H1 (cell line): Measurements from ENCODE around the gene CNTN5. TPM values are rescaled to one million over a fixed set of nuclear protein-coding genes. Genes with fewer than 3 reads are reported as not detected.

ENCODE experiments used
- CTCF ChIA-PET: fragments of 300-600 bp; sonication (Branson Sonifier 250); formaldehyde crosslinking; loops from one replicate; lab custom pipeline; 2021; ENCODE audit not compliant: partially characterized antibody; lab: Charles Lee
- POLR2A ChIA-PET: fragments of 300-600 bp; sonication (Branson Sonifier 250); formaldehyde crosslinking; loops from one replicate; lab custom pipeline; 2021; ENCODE audit warnings: inconsistent platforms; ENCODE audit not compliant: partially characterized antibody; lab: Charles Lee
- DNase-seq, 2 experiments: peaks; one replicate each; pipeline versions ENCODE4 v3.0.0 to v3.0.0-alpha.2; 2010 to 2022; ENCODE audit warnings: low spot score in 2 of 2, low read depth in 1 of 2, mixed read lengths in 1 of 2
- FAIRE-seq: peaks from 2 replicates; lab custom pipeline; 2011; peaks lifted over from hg19 to GRCh38; lab: Jason Lieb, UNC
- H2AFZ ChIP-seq: 2 replicates; pipeline ENCODE4 v1.8.1; 2012; ENCODE audit warnings: low read length, inconsistent platforms
- H2AK5ac ChIP-seq: 2 replicates; pipeline ENCODE4 v1.6.1; 2013; ENCODE audit warnings: low read depth, low read length
- H2BK120ac ChIP-seq: replicated peaks from 2 replicates; pipeline ENCODE3; 2013; ENCODE audit warnings: low read depth, low read length, inconsistent platforms
- H2BK12ac ChIP-seq: 2 replicates; pipeline ENCODE4 v1.6.1; 2013; ENCODE audit warnings: low read depth, low read length
- H2BK15ac ChIP-seq: 2 replicates; pipeline ENCODE4 v1.6.1; 2013; ENCODE audit warnings: low read length
- H2BK20ac ChIP-seq: 2 replicates; pipeline ENCODE4 v1.6.1; 2013; ENCODE audit warnings: low read length
- H2BK5ac ChIP-seq: 2 replicates; pipeline ENCODE4 v1.6.1; 2013; ENCODE audit warnings: low read depth, low read length
- H3K14ac ChIP-seq: 2 replicates; pipeline ENCODE4 v1.6.1; 2013; ENCODE audit warnings: inconsistent platforms; ENCODE audit not compliant: insufficient read length
- H3K18ac ChIP-seq: 2 replicates; pipeline ENCODE4 v1.6.1; 2013; ENCODE audit warnings: low read length; ENCODE audit errors: extremely low read depth
- H3K23ac ChIP-seq: 2 replicates; pipeline ENCODE4 v1.6.1; 2013; ENCODE audit warnings: inconsistent platforms; ENCODE audit not compliant: insufficient read length
- H3K23me2 ChIP-seq: 2 replicates; pipeline ENCODE4 v1.6.1; 2013; ENCODE audit warnings: low read depth, low read length
- H3K27ac ChIP-seq: 2 replicates; pipeline ENCODE4 v1.6.1; 2011; ENCODE audit warnings: low read depth, low read length, inconsistent platforms
- H3K27me3 ChIP-seq, 4 experiments: replicated peaks in 1 of 4; 1 replicate in 1 of 4; 2 replicates in 3 of 4; pipeline versions ENCODE4 v1.6.1 to v1.8.1; 2011 to 2013; ENCODE audit warnings: low read length in 3 of 4, mild to moderate bottlenecking in 3 of 4, inconsistent platforms in 2 of 4, mixed read lengths in 2 of 4, moderate library complexity in 1 of 4; ENCODE audit not compliant: control insufficient read depth in 3 of 4, insufficient read depth in 3 of 4; ENCODE audit errors: extremely low read depth in 1 of 4
- H3K36me3 ChIP-seq, 4 experiments: 2 replicates each; pipeline versions ENCODE4 v1.6.1 to v1.8.1; 2011 to 2013; ENCODE audit warnings: mild to moderate bottlenecking in 4 of 4, low read length in 3 of 4, moderate library complexity in 2 of 4, control low read depth in 1 of 4, inconsistent platforms in 1 of 4; ENCODE audit not compliant: insufficient read depth in 4 of 4, control insufficient read depth in 2 of 4
- H3K4ac ChIP-seq: replicated peaks from 2 replicates; pipeline ENCODE3; 2013; ENCODE audit warnings: low read length, low read depth, mixed read lengths, inconsistent platforms; ENCODE audit not compliant: insufficient read length
- H3K4me1 ChIP-seq, 4 experiments: replicated peaks in 1 of 4; 1 replicate in 1 of 4; 2 replicates in 3 of 4; pipeline versions ENCODE4 v1.6.1 to v1.8.1; 2011 to 2013; ENCODE audit warnings: low read length in 3 of 4, inconsistent platforms in 2 of 4, mixed read lengths in 1 of 4; ENCODE audit not compliant: insufficient read depth in 4 of 4, control insufficient read depth in 3 of 4
- H3K4me2 ChIP-seq, 2 experiments: 2 replicates each; pipeline versions ENCODE4 v1.6.1 to v1.8.1; 2011 to 2013; ENCODE audit warnings: low read depth in 2 of 2, low read length in 2 of 2, control low read depth in 1 of 2, inconsistent platforms in 1 of 2, mild to moderate bottlenecking in 1 of 2; ENCODE audit not compliant: insufficient read depth in 1 of 2
- H3K4me3 ChIP-seq, 4 experiments: fragments of 200-600, 300-600 bp in 1 of 4; sonication (generic), shearing (Covaris generic), sonication (Bioruptor Twin) in 1 of 4; 2 replicates each; pipeline versions ENCODE4 v1.5.1 to v1.8.1; 2011 to 2016; ENCODE audit warnings: low read length in 4 of 4, low read depth in 3 of 4, control low read depth in 2 of 4, inconsistent platforms in 2 of 4, mild to moderate bottlenecking in 2 of 4, mixed read lengths in 1 of 4, moderate library complexity in 1 of 4; ENCODE audit not compliant: insufficient read depth in 2 of 4; ENCODE audit errors: extremely low read depth in 1 of 4
- H3K56ac ChIP-seq: replicated peaks from 2 replicates; pipeline ENCODE3; 2013; ENCODE audit warnings: low read depth, mild to moderate bottlenecking, mixed read lengths, low read length, inconsistent platforms; ENCODE audit not compliant: insufficient read length
- H3K79me1 ChIP-seq: 2 replicates; pipeline ENCODE4 v1.6.1; 2013; ENCODE audit warnings: low read depth, low read length, control low read depth
- H3K79me2 ChIP-seq, 2 experiments: 2 replicates each; pipeline versions ENCODE4 v1.6.1 to v1.8.1; 2012 to 2013; ENCODE audit warnings: low read length in 2 of 2, mild to moderate bottlenecking in 2 of 2, inconsistent platforms in 1 of 2; ENCODE audit not compliant: insufficient read depth in 2 of 2, control insufficient read depth in 1 of 2
- H3K9ac ChIP-seq, 4 experiments: replicated peaks in 1 of 4; 1 replicate in 1 of 4; 2 replicates in 3 of 4; pipeline versions ENCODE4 v1.6.1 to v1.8.1; 2011 to 2013; ENCODE audit warnings: low read depth in 3 of 4, low read length in 3 of 4, control low read depth in 2 of 4, mild to moderate bottlenecking in 2 of 4, moderate library complexity in 2 of 4, inconsistent platforms in 1 of 4; ENCODE audit errors: extremely low read depth in 1 of 4
- H3K9me3 ChIP-seq, 2 experiments: 2 replicates each; pipeline versions ENCODE4 v1.6.1 to v1.8.1; 2012 to 2013; ENCODE audit warnings: mild to moderate bottlenecking in 2 of 2, moderate library complexity in 2 of 2, control low read depth in 1 of 2, inconsistent platforms in 1 of 2, low read depth in 1 of 2, low read length in 1 of 2, mixed read lengths in 1 of 2; ENCODE audit not compliant: insufficient read depth in 2 of 2
- H4K20me1 ChIP-seq, 2 experiments: replicated peaks in 1 of 2; 2 replicates each; pipeline versions ENCODE3 to v1.8.1; 2011 to 2013; ENCODE audit warnings: inconsistent platforms in 2 of 2, low read length in 2 of 2, mild to moderate bottlenecking in 1 of 2; ENCODE audit not compliant: insufficient read depth in 2 of 2, control insufficient read depth in 1 of 2
- H4K5ac ChIP-seq: 2 replicates; pipeline ENCODE4 v1.6.1; 2013; ENCODE audit warnings: low read length, low read depth, mixed read lengths, inconsistent platforms; ENCODE audit not compliant: insufficient read length
- H4K8ac ChIP-seq: 2 replicates; pipeline ENCODE4 v1.8.0; 2013; ENCODE audit warnings: mild to moderate bottlenecking, moderate library complexity, low read length, inconsistent platforms; ENCODE audit not compliant: insufficient read depth; ENCODE audit errors: extremely low read depth
- H4K91ac ChIP-seq: replicated peaks from 2 replicates; pipeline ENCODE3; 2013; ENCODE audit warnings: low read length, mixed read lengths, inconsistent platforms; ENCODE audit not compliant: insufficient read length
- CREB1 ChIP-seq: IDR thresholded peaks from 2 replicates; pipeline ENCODE4 v1.6.1; 2012; ENCODE audit warnings: inconsistent platforms
- CTBP2 ChIP-seq: IDR thresholded peaks from 2 replicates; pipeline ENCODE4 v1.7.0; 2011; ENCODE audit warnings: borderline replicate concordance, mild to moderate bottlenecking, moderate library complexity, mixed read lengths, low read length; ENCODE audit not compliant: insufficient read depth, insufficient read length
- E2F6 ChIP-seq: IDR thresholded peaks from 2 replicates; pipeline ENCODE4 v1.6.1; 2012; ENCODE audit warnings: inconsistent platforms
- FOSL1 ChIP-seq: IDR thresholded peaks from 2 replicates; pipeline ENCODE4 v1.6.1; 2011; ENCODE audit warnings: mild to moderate bottlenecking, low read depth, low read length, moderate library complexity; ENCODE audit not compliant: insufficient read depth
- GTF2F1 ChIP-seq: IDR thresholded peaks from 2 replicates; pipeline ENCODE4 v1.6.1; 2012; ENCODE audit warnings: low read depth, low read length, improper control_type of control experiment, borderline replicate concordance
- HDAC2 ChIP-seq, 2 experiments: fragments of 300-600 bp in 1 of 2; sonication (generic) in 1 of 2; IDR thresholded peaks; 2 replicates each; pipeline ENCODE4 v1.6.1; 2011 to 2012; ENCODE audit warnings: low read depth in 2 of 2, low read length in 2 of 2, mild to moderate bottlenecking in 2 of 2, moderate library complexity in 2 of 2, borderline replicate concordance in 1 of 2, inconsistent platforms in 1 of 2
- MAFK ChIP-seq: IDR thresholded peaks from 2 replicates; pipeline ENCODE4 v1.6.1; 2012; ENCODE audit warnings: low read depth, mild to moderate bottlenecking, improper control_type of control experiment, low read length
- POLR2AphosphoS5 ChIP-seq: IDR thresholded peaks from 2 replicates; pipeline ENCODE4 v1.6.1; 2011; ENCODE audit warnings: low read depth, low read length
- POU5F1 ChIP-seq: IDR thresholded peaks from 2 replicates; pipeline ENCODE4 v1.6.1; 2011; ENCODE audit warnings: low read depth, mild to moderate bottlenecking, low read length, moderate library complexity
- SIN3A ChIP-seq, 2 experiments: IDR thresholded peaks in 1 of 2; conservative IDR thresholded peaks in 1 of 2; 2 replicates each; pipeline ENCODE4 v1.6.1; 2011 to 2012; ENCODE audit warnings: low read length in 2 of 2, improper control_type of control experiment in 1 of 2, low read depth in 1 of 2, mild to moderate bottlenecking in 1 of 2
- SRF ChIP-seq: IDR thresholded peaks from 2 replicates; pipeline ENCODE4 v1.6.1; 2011; ENCODE audit warnings: mild to moderate bottlenecking, low read depth, low read length, moderate library complexity
- ZNF274 ChIP-seq: IDR thresholded peaks from 2 replicates; pipeline ENCODE4 v1.7.0; 2012; ENCODE audit warnings: low read length, borderline replicate concordance; ENCODE audit errors: extremely low read depth
- WGBS, 2 experiments: shearing (Covaris generic) in 1 of 2; methylation state at CpG; one replicate each; pipeline versions ENCODE4 v1.1.6 to v1.1.7; 2013 to 2015; ENCODE audit warnings: low lambda C conversion rate in 2 of 2, mixed read lengths in 2 of 2, inconsistent platforms in 1 of 2, low coverage in 1 of 2, missing lambda C conversion rate in 1 of 2; ENCODE audit not compliant: insufficient replicate concordance in 2 of 2, insufficient coverage in 1 of 2, insufficient read length in 1 of 2; ENCODE audit errors: extremely low coverage in 1 of 2, missing lambda C conversion rate in 1 of 2; 5-methylcytosine and 5-hydroxymethylcytosine counted together
- polyA plus RNA-seq, 7 experiments: library from polyadenylated mRNA; depleted of rRNA in 3 of 7; stranded (reverse) in 5 of 7; unstranded in 2 of 7; fragments of >200 nt in 5 of 7; fragments of 200-250 nt in 2 of 7; gene quantifications; 1 replicate in 5 of 7; 2 replicates in 1 of 7; 4 replicates in 1 of 7; pipeline versions ENCODE4 v1.2.1 to v1.2.3, GENCODE V29; 2011 to 2013; ENCODE audit warnings: missing spikeins in 2 of 7, mixed read lengths in 2 of 7
- total RNA-seq: library from RNA; stranded (reverse); fragmentation: NEBNext Ultra II Directional; extraction: Animal tissue kit (Norgen Biotek cat#: 25700); gene quantifications from 2 replicates; pipeline ENCODE4 v1.2.1, GENCODE V29; 2021
- TF ChIP-seq, protein P1 (sequence below): IDR thresholded peaks from 2 replicates; pipeline ENCODE4 v1.6.1; 2011; ENCODE audit warnings: low read length, improper control_type of control experiment

The CNTN5 gene
- total and polyA plus RNA-seq, 2 of the 8 experiments (the other 6 are each of a cell fraction or from before 2014, with no cell fraction given) = not detected

DNA sequence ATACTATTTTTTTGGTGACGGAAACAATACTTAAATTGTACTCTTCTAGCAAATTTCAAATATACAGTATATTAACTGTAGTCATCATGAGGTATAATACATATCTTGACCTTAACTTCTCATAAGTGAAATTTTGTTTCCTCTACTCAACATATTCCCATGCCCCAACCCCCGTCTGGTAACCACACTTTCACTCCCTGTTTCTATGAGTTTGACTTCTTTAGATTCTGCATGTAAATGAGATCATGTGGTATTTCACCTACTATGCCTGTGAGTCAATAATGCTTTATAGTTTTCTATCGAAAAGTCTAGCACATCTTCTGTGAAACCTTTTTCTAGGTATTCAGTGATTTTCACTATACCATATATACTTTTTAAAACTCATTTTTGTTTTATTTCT, 663.2 kb downstream of the CNTN5 start:
- 88% methylated on average over 3 of the region's 3 CpGs; no CpG with 5 or more reads in 1 of the 2 experiments for WGBS, 2 experiments
- TF ChIP-seq FOSL1 (no peak), POLR2AphosphoS5 (no peak), CTBP2 (no peak), CREB1 (no peak), ZNF274 (no peak), SIN3A (conservative IDR thresholded peaks at IDR 0.05 in 1 of 2, IDR thresholded peaks at IDR 0.05 in 1 of 2; ENCODE audit: low read depth in 1 of 2, low read length in 2 of 2) (no peak), GTF2F1 (no peak), HDAC2 (IDR thresholded peaks at IDR 0.05; ENCODE audit: borderline replicate concordance in 1 of 2, low read depth in 2 of 2, low read length in 2 of 2) (no peak), SRF (no peak), POU5F1 (no peak), E2F6 (no peak), MAFK (no peak)
- TF ChIP-seq, protein P1, sequence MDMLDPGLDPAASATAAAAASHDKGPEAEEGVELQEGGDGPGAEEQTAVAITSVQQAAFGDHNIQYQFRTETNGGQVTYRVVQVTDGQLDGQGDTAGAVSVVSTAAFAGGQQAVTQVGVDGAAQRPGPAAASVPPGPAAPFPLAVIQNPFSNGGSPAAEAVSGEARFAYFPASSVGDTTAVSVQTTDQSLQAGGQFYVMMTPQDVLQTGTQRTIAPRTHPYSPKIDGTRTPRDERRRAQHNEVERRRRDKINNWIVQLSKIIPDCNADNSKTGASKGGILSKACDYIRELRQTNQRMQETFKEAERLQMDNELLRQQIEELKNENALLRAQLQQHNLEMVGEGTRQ = no peak

More for the DNA sequence above, 663.2 kb downstream of the CNTN5 start:
- no peaks in the 10 kb centered on the region for H4K20me1 ChIP-seq
- H2AK5ac ChIP-seq = no peak overlapping the region
- H2BK120ac ChIP-seq = no peak overlapping the region
- H3K23me2 ChIP-seq = no peaks in the 10 kb centered on the region
- H2BK15ac ChIP-seq = no peak overlapping the region
- H3K4me1 ChIP-seq = no peaks in the 10 kb centered on the region
- FAIRE-seq = no peak
- H3K79me1 ChIP-seq = no peaks in the 10 kb centered on the region
- no peak overlapping the region for H2BK5ac ChIP-seq
- no peak for DNase-seq
- H2BK20ac ChIP-seq = no peak overlapping the region
- H3K18ac ChIP-seq = no peak overlapping the region
- no peak overlapping the region for H2BK12ac ChIP-seq
- H3K79me2 ChIP-seq = no peaks in the 10 kb centered on the region
- no peaks in the 10 kb centered on the region for H3K36me3 ChIP-seq
- ChIA-PET POLR2A (no interaction called here), CTCF (no interaction called here)
- no peaks in the 10 kb centered on the region for H3K27me3 ChIP-seq
- H3K27ac ChIP-seq = no peak overlapping the region
- no peak overlapping the region for H3K4ac ChIP-seq
- H4K5ac ChIP-seq = no peak overlapping the region
- no peak overlapping the region for H2AFZ ChIP-seq
- H3K9ac ChIP-seq = no peak overlapping the region
- H3K4me2 ChIP-seq = no peak overlapping the region
- H4K8ac ChIP-seq = no peak overlapping the region
- H4K91ac ChIP-seq = no peak overlapping the region
- no peak overlapping the region for H3K14ac ChIP-seq
- H3K23ac ChIP-seq = no peak overlapping the region
- no peak overlapping the region for H3K56ac ChIP-seq
- H3K4me3 ChIP-seq = no peak overlapping the region
- no peaks in the 10 kb centered on the region for H3K9me3 ChIP-seq
